Stimulated activated memory B cell treated with anti-CD40 and anti-IgM and Interleukin-4, amounts not matched to agents 10 μg/mL and 1 μg/mL and 100 μg/mL, for 72 hours (primary cell): Measurements from ENCODE around the gene DTNBP1.

ENCODE experiments used
- ATAC-seq: fragments of 150-1000 bp; cut with Tn5 transposase; 2 replicates; pipeline ENCODE4 v1.10.0; 2021
- H3K27ac Mint-ChIP-seq: one replicate; pipeline ENCODE4 v1.8.0; 2022; ENCODE audit warnings: mild to moderate bottlenecking, mixed read lengths
- H3K27me3 Mint-ChIP-seq: one replicate; pipeline ENCODE4 v1.8.0; 2022; ENCODE audit warnings: mixed read lengths
- H3K36me3 Mint-ChIP-seq: one replicate; pipeline ENCODE4 v1.8.0; 2022; ENCODE audit warnings: mixed read lengths
- H3K4me1 Mint-ChIP-seq: one replicate; pipeline ENCODE4 v1.8.0; 2022; ENCODE audit warnings: mixed read lengths
- H3K4me3 Mint-ChIP-seq: one replicate; pipeline ENCODE4 v1.8.0; 2022; ENCODE audit warnings: mild to moderate bottlenecking, moderate library complexity, mixed read lengths
- H3K9me3 Mint-ChIP-seq: one replicate; pipeline ENCODE4 v1.8.0; 2022; ENCODE audit warnings: mixed read lengths

The DTNBP1 gene

GRCh38 chr6:15519681-15520080 lies 143.1 kb downstream of the DTNBP1 start:
- no peak overlapping the region for H3K27ac Mint-ChIP-seq
- no peak for ATAC-seq
- peaks cover 22% of the 10 kb centered on the region for H3K4me1 Mint-ChIP-seq
- peaks cover 89% of the 10 kb centered on the region for H3K36me3 Mint-ChIP-seq
- no peaks in the 10 kb centered on the region for H3K9me3 Mint-ChIP-seq
- H3K4me3 Mint-ChIP-seq = no peak overlapping the region
- no peaks in the 10 kb centered on the region for H3K27me3 Mint-ChIP-seq

- no peak overlapping the region for H3K4me3 Mint-ChIP-seq
- no peaks in the 10 kb centered on the region for H3K9me3 Mint-ChIP-seq
- H3K4me1 Mint-ChIP-seq = peaks cover 24% of the 10 kb centered on the region
- H3K36me3 Mint-ChIP-seq = peaks cover 89% of the 10 kb centered on the region
- no peaks in the 10 kb centered on the region for H3K27me3 Mint-ChIP-seq
- no peak for ATAC-seq
- no peak overlapping the region for H3K27ac Mint-ChIP-seq
Observed at GRCh38 chr6:15518878-15519277, 143.9 kb downstream of the DTNBP1 start.

GRCh38 chr6:15518057-15518456 lies 144.8 kb downstream of the DTNBP1 start:
- Mint-ChIP-seq H3K4me1 (peaks cover 21% of the 10 kb centered on the region), H3K27me3 (no peaks in the 10 kb centered on the region), H3K9me3 (no peaks in the 10 kb centered on the region), H3K27ac (no peak overlapping the region), H3K4me3 (no peak overlapping the region), H3K36me3 (peaks cover 89% of the 10 kb centered on the region)
- no peak for ATAC-seq

GRCh38 chr6:15517600-15517999 lies 145.2 kb downstream of the DTNBP1 start:
- Mint-ChIP-seq H3K36me3 (peaks cover 87% of the 10 kb centered on the region), H3K9me3 (no peaks in the 10 kb centered on the region), H3K4me3 (no peak overlapping the region), H3K4me1 (peaks cover 17% of the 10 kb centered on the region), H3K27ac (no peak overlapping the region), H3K27me3 (no peaks in the 10 kb centered on the region)
- no peak for ATAC-seq

GRCh38 chr6:15516923-15517560 lies 145.8 kb downstream of the DTNBP1 start:
- H3K4me3 Mint-ChIP-seq = no peak overlapping the region
- H3K27me3 Mint-ChIP-seq = no peaks in the 10 kb centered on the region
- H3K27ac Mint-ChIP-seq = no peak overlapping the region
- peaks cover 87% of the 10 kb centered on the region for H3K36me3 Mint-ChIP-seq
- no peak for ATAC-seq
- peaks cover 11% of the 10 kb centered on the region for H3K4me1 Mint-ChIP-seq
- no peaks in the 10 kb centered on the region for H3K9me3 Mint-ChIP-seq

GRCh38 chr6:15516378-15516777 lies 146.4 kb downstream of the DTNBP1 start:
- ATAC-seq = no peak
- Mint-ChIP-seq H3K27me3 (no peaks in the 10 kb centered on the region), H3K9me3 (no peaks in the 10 kb centered on the region), H3K4me1 (peaks cover 8% of the 10 kb centered on the region), H3K4me3 (no peak overlapping the region), H3K36me3 (peaks cover 88% of the 10 kb centered on the region), H3K27ac (no peak overlapping the region)

GRCh38 chr6:15515660-15516375 lies 147.0 kb downstream of the DTNBP1 start:
- Mint-ChIP-seq H3K27ac (peak overlapping the region; percentile 41), H3K4me3 (no peak overlapping the region), H3K9me3 (no peaks in the 10 kb centered on the region), H3K4me1 (peaks cover 8% of the 10 kb centered on the region), H3K36me3 (peaks cover 86% of the 10 kb centered on the region), H3K27me3 (no peaks in the 10 kb centered on the region)
- no peak for ATAC-seq

GRCh38 chr6:15515226-15515625 lies 147.6 kb downstream of the DTNBP1 start:
- no peak overlapping the region for H3K4me3 Mint-ChIP-seq
- H3K27ac Mint-ChIP-seq = peak overlapping the region; percentile 41
- H3K9me3 Mint-ChIP-seq = no peaks in the 10 kb centered on the region
- peaks cover 8% of the 10 kb centered on the region for H3K4me1 Mint-ChIP-seq
- no peaks in the 10 kb centered on the region for H3K27me3 Mint-ChIP-seq
- no peak for ATAC-seq
- H3K36me3 Mint-ChIP-seq = peaks cover 86% of the 10 kb centered on the region

GRCh38 chr6:15513801-15514711 lies 148.8 kb downstream of the DTNBP1 start:
- H3K36me3 Mint-ChIP-seq = peaks cover 84% of the 10 kb centered on the region
- H3K9me3 Mint-ChIP-seq = no peaks in the 10 kb centered on the region
- no peaks in the 10 kb centered on the region for H3K27me3 Mint-ChIP-seq
- peaks cover 8% of the 10 kb centered on the region for H3K4me1 Mint-ChIP-seq
- ATAC-seq = no peak
- peak overlapping the region; percentile 41 for H3K27ac Mint-ChIP-seq
- no peak overlapping the region for H3K4me3 Mint-ChIP-seq

GRCh38 chr6:15513131-15513771 lies 149.6 kb downstream of the DTNBP1 start:
- Mint-ChIP-seq H3K36me3 (peaks cover 87% of the 10 kb centered on the region), H3K4me3 (no peak overlapping the region), H3K4me1 (peaks cover 8% of the 10 kb centered on the region), H3K27me3 (no peaks in the 10 kb centered on the region), H3K9me3 (no peaks in the 10 kb centered on the region), H3K27ac (peak overlapping the region; percentile 41)
- no peak for ATAC-seq

GRCh38 chr6:15512721-15513120 lies 150.1 kb downstream of the DTNBP1 start:
- peaks cover 84% of the 10 kb centered on the region for H3K36me3 Mint-ChIP-seq
- no peak for ATAC-seq
- H3K27me3 Mint-ChIP-seq = no peaks in the 10 kb centered on the region
- no peak overlapping the region for H3K27ac Mint-ChIP-seq
- no peaks in the 10 kb centered on the region for H3K9me3 Mint-ChIP-seq
- H3K4me3 Mint-ChIP-seq = no peak overlapping the region
- peaks cover 8% of the 10 kb centered on the region for H3K4me1 Mint-ChIP-seq

GRCh38 chr6:15512126-15512525 lies 150.7 kb downstream of the DTNBP1 start:
- no peak for ATAC-seq
- Mint-ChIP-seq H3K9me3 (no peaks in the 10 kb centered on the region), H3K36me3 (peaks cover 85% of the 10 kb centered on the region), H3K4me3 (no peak overlapping the region), H3K4me1 (peaks cover 8% of the 10 kb centered on the region), H3K27me3 (no peaks in the 10 kb centered on the region), H3K27ac (no peak overlapping the region)

- Mint-ChIP-seq H3K36me3 (peaks cover 85% of the 10 kb centered on the region), H3K4me3 (no peak overlapping the region)
- no peak for ATAC-seq
Observed at GRCh38 chr6:15511248-15512125, 151.3 kb downstream of the DTNBP1 start.

GRCh38 chr6:15510536-15511247 lies 152.1 kb downstream of the DTNBP1 start:
- H3K4me1 Mint-ChIP-seq = peaks cover 8% of the 10 kb centered on the region
- no peaks in the 10 kb centered on the region for H3K27me3 Mint-ChIP-seq
- H3K36me3 Mint-ChIP-seq = peaks cover 86% of the 10 kb centered on the region
- H3K4me3 Mint-ChIP-seq = no peak overlapping the region
- no peak for ATAC-seq
- no peaks in the 10 kb centered on the region for H3K9me3 Mint-ChIP-seq
- H3K27ac Mint-ChIP-seq = peak overlapping the region; percentile 30

More at GRCh38 chr6:15511248-15512125, 151.3 kb downstream of the DTNBP1 start:
- Mint-ChIP-seq H3K27me3 (no peaks in the 10 kb centered on the region), H3K9me3 (no peaks in the 10 kb centered on the region), H3K4me1 (peaks cover 8% of the 10 kb centered on the region), H3K27ac (peak overlapping the region; percentile 30)
